Lower lobe of right lung (tissue), 2 donors: ENCODE data around the gene ZNF678. TPM values are rescaled to one million over a fixed set of nuclear protein-coding genes. Genes with fewer than 3 reads are reported as not detected.

Experiments
- ATAC-seq, 2 donors: fragments of 200-7000 bp; cut with Tn5 transposase; one replicate each; pipeline ENCODE4 v1.9.1; 2020 to 2022; ENCODE audit warnings: mild to moderate bottlenecking in 2 of 2, moderate library complexity in 2 of 2
- DNase-seq: peaks from one replicate; pipeline ENCODE4 v3.0.0-alpha.2; 2020
- H3K27ac ChIP-seq: fragments of 200-600 bp; one replicate; pipeline ENCODE4 v1.8.0; 2022
- H3K27me3 ChIP-seq: fragments of 200-600 bp; one replicate; pipeline ENCODE4 v1.8.0; 2022; ENCODE audit warnings: low read depth
- H3K36me3 ChIP-seq: fragments of 200-600 bp; one replicate; pipeline ENCODE4 v1.8.0; 2022; ENCODE audit warnings: mild to moderate bottlenecking
- H3K4me1 ChIP-seq: fragments of 200-600 bp; one replicate; pipeline ENCODE4 v1.8.0; 2022
- H3K4me3 ChIP-seq: fragments of 200-600 bp; one replicate; pipeline ENCODE4 v1.8.0; 2022; ENCODE audit warnings: mild to moderate bottlenecking
- H3K9me3 ChIP-seq: fragments of 200-600 bp; one replicate; pipeline ENCODE4 v1.8.0; 2022
- intact Hi-C: fragments of 100-400 bp; cut with DNase I; formaldehyde crosslinking; loops from one replicate; pipeline ENCODE4 v1.11.0; 2022
- total RNA-seq: library from RNA; stranded (reverse); fragmentation: NEBNext Ultra II Directional; extraction: Animal tissue kit (Norgen Biotek cat#: 25700); gene quantifications from one replicate; pipeline ENCODE4 v1.2.1, GENCODE V29; 2021
- TF ChIP-seq, protein P1 (sequence below): fragments of 200-600 bp; IDR thresholded peaks from one replicate; pipeline ENCODE4 v1.8.0; 2022; ENCODE audit warnings: antibody characterized with exemption, mild to moderate bottlenecking
- donor health status: DM: no; HTN: yes; CAD: no; lungs with severe emphysema.

ZNF678 gene
- total RNA-seq, 1 donor from 2014 or later: 9.0 TPM

DNA sequence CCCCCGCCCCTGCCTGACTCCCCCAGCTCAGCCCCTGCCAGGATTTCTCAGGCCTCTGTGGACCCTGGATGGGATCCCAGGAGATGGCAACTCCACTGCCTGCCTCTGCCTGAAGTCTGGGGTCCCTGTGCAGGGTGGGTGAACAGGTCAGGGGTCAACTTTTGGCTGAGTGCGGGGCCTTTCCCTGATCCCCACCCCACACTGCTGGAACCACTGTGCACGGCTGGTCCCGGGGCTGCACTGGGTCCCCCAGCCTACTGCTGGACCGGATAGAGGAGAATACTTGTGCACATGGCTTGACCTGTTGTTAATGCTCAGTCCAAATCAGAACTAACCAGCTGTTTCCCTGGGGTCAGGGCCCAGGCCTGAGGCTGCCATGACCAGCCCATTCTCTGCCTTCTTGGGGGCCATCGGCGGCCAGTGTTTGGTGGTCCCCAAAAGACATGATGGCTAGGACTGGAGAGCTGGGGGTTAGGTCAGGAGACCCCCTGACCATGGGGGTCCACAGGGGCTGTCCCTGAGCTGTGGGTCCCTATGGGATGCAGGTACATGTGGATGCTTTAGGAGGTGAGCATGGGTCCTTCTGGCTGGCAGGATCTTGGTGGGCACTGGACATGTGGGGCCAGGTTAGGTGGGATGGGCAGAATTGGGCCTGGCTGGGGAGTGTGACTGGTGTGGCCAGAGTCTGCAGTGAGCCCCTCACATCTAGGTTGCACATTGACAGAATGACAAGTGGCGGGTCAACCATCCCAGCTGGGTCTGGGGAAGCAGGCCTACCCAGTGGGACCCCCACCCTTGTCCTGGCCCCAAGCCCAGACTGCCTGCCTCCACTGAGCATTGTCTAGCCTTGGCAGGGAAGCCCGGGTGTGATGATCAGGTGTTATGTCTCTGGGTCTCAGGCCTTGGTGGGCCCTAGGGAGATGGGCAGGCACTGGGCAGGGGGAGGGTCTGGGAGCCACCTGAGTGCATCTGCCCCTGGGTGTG is 19.0 kb upstream of the ZNF678 start:
- H3K9me3 ChIP-seq: no peaks in the 10 kb centered on the region
- TF ChIP-seq, protein P1, sequence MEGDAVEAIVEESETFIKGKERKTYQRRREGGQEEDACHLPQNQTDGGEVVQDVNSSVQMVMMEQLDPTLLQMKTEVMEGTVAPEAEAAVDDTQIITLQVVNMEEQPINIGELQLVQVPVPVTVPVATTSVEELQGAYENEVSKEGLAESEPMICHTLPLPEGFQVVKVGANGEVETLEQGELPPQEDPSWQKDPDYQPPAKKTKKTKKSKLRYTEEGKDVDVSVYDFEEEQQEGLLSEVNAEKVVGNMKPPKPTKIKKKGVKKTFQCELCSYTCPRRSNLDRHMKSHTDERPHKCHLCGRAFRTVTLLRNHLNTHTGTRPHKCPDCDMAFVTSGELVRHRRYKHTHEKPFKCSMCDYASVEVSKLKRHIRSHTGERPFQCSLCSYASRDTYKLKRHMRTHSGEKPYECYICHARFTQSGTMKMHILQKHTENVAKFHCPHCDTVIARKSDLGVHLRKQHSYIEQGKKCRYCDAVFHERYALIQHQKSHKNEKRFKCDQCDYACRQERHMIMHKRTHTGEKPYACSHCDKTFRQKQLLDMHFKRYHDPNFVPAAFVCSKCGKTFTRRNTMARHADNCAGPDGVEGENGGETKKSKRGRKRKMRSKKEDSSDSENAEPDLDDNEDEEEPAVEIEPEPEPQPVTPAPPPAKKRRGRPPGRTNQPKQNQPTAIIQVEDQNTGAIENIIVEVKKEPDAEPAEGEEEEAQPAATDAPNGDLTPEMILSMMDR: no peak
- peaks cover 13% of the 10 kb centered on the region for H3K4me1 ChIP-seq
- no peaks in the 10 kb centered on the region for H3K36me3 ChIP-seq
- ATAC-seq (no peak), DNase-seq (no peak)
- intact Hi-C loops: no loop called here
- H3K27me3 ChIP-seq: no peaks in the 10 kb centered on the region
- no peak overlapping the region for H3K4me3 ChIP-seq
- H3K27ac ChIP-seq: no peak overlapping the region

DNA sequence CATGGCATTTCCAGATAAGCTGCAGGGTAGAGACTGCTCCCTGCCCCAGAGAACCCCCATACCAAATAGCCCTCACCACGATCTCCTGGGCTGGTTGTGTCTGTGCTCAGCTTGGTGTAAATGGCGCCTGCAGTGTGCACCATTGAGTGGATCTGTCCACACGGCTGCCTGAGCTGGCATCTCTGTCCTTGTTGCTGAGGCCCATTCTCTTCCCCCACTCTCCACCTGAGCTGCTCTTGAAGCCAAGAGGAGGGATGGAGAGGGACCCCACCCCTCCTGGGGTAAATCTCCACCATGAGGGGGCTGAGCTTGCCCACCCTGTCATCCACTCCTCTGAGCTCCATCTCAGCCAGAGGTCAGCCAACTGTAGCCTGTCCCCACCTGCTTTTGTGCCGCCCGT is 18.0 kb upstream of the ZNF678 start:
- DNase-seq (no peak), ATAC-seq (no peak)
- Histone ChIP-seq H3K27me3 (no peaks in the 10 kb centered on the region), H3K27ac (no peak overlapping the region), H3K9me3 (no peaks in the 10 kb centered on the region), H3K36me3 (no peaks in the 10 kb centered on the region), H3K4me3 (no peak overlapping the region), H3K4me1 (peaks cover 13% of the 10 kb centered on the region)
- TF ChIP-seq, protein P1: no peak
- intact Hi-C loops: no loop called here

DNA sequence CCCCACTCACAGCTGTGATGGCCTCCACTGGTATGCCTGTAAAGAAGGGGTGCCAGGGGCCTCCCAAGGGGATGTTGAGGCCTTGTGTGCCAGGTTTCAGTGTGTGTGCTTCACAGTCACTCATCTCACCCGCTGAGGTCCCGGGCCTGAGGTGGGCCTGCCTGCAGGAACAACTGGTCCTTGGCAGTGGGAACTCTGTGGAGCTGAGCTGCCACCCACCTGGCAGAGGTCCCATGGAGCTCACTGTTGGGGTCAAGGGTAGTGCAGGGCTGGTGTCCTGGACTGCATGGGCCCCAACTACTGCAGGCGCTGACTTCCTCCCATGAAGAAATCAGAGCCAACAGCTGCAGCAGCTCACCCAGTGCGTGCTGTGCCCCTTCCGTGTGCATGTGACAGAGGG is 17.3 kb upstream of the ZNF678 start:
- Histone ChIP-seq H3K36me3 (no peaks in the 10 kb centered on the region), H3K4me3 (no peak overlapping the region), H3K9me3 (no peaks in the 10 kb centered on the region), H3K27ac (no peak overlapping the region), H3K4me1 (peaks cover 13% of the 10 kb centered on the region), H3K27me3 (no peaks in the 10 kb centered on the region)
- DNase-seq (no peak), ATAC-seq (no peak)
- TF ChIP-seq, protein P1: no peak
- intact Hi-C loops: no loop called here

DNA sequence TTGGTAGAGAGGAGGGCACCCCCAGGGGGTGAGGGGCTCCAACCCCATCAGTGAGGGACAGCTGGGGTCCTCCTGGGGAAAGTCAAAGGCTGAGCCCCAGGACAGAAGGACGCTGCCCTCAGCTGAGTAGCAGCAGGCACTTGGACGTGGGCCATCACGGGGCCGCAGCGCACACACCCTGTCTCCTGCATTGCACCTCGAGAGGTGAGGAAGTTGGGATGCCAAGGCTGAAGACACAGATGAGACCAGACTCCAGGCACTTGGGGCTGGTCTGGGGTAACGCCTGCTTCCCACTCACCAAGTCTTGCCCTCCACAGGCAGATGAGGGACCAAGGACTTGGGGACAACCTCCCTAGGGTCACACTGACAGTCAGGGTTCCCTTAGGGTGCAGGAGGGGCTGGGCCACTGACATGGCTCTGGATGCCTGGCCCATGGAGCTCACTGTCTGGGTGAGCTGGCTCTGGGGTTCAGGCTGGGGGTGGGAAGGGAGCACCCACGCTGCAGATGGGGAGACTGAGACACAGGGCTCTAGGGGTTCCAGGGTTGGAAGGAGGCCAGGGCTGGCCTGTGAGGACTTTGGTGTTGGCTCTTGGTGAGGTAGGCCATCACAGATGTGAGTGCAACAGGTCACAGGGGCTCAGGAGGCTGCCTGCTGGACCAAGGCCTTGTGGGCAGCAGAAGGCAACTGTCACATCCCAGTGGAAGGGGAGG is 16.6 kb upstream of the ZNF678 start:
- intact Hi-C loops: no loop called here
- H3K4me1 ChIP-seq: peaks cover 8% of the 10 kb centered on the region
- no peaks in the 10 kb centered on the region for H3K27me3 ChIP-seq
- DNase-seq: no peak
- H3K9me3 ChIP-seq: peaks cover 1% of the 10 kb centered on the region
- no peak for ATAC-seq
- TF ChIP-seq, protein P1: no peak
- H3K36me3 ChIP-seq: no peaks in the 10 kb centered on the region
- H3K27ac ChIP-seq: no peak overlapping the region
- no peak overlapping the region for H3K4me3 ChIP-seq

DNA sequence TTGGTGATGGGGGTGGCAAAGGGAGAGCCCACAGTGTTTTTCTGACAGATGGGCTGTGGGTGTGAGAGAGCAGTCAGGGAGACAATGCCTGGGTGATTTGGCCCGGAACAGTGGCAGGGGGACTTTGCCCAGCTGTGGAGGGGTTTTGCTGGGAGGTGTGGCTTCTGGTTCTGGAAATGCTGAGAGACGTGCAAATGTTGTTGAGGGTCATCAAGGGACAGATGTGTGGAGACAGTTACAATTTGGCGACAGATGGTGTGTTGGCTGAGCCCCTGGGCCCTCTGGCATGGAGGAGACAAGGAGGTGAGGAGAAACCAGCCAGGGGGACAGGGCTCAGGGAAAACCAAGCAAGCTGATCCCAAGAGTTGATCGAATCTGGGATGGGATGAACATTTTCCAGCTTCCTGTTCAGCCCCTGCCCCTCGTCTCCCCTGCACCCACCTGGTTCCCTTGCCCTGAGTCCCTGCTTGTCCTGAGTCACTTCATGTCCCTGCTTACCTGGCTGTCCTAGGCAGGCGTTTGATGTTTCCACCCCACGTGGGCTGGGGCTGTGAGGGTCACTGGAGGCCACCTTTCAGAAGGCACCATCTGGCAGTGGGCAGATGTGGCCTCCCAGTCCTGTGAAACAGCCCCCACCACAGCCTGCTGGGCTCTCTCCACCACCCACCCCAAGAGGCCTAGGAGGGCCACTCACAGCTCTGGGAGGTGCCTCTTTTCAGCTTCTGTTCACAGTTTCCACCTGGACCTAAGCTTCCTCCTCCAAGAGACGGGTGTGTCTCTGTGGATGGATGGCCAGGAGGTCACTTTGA is 15.8 kb upstream of the ZNF678 start:
- Histone ChIP-seq H3K4me1 (peaks cover 7% of the 10 kb centered on the region), H3K27me3 (no peaks in the 10 kb centered on the region), H3K27ac (no peak overlapping the region), H3K9me3 (peaks cover 8% of the 10 kb centered on the region), H3K36me3 (no peaks in the 10 kb centered on the region), H3K4me3 (no peak overlapping the region)
- DNase-seq: no peak
- ATAC-seq: no peak
- intact Hi-C loops: no loop called here
- TF ChIP-seq, protein P1: no peak
